MM.1S (cell line): Measurements from ENCODE around the gene SLC40A1.

Experiments used
- EZH2 ChIP-seq: fragments of 300-600 bp; sonication (generic); optimal IDR thresholded peaks from 2 replicates; pipeline ENCODE3; 2017; ENCODE audit warnings: low read depth, mild to moderate bottlenecking, antibody characterized with exemption, low read length, mixed read lengths
- EZH2phosphoT487 ChIP-seq: fragments of 300-600 bp; sonication (generic); IDR thresholded peaks from 2 replicates; pipeline ENCODE4 v1.6.1; 2018; ENCODE audit warnings: antibody characterized with exemption, low read length
- TF ChIP-seq, protein P1 (sequence below): fragments of 300-600 bp; sonication (generic); IDR thresholded peaks from 2 replicates; pipeline ENCODE4 v1.5.1; 2016; ENCODE audit warnings: antibody characterized with exemption, low read length, mixed read lengths

DNA sequence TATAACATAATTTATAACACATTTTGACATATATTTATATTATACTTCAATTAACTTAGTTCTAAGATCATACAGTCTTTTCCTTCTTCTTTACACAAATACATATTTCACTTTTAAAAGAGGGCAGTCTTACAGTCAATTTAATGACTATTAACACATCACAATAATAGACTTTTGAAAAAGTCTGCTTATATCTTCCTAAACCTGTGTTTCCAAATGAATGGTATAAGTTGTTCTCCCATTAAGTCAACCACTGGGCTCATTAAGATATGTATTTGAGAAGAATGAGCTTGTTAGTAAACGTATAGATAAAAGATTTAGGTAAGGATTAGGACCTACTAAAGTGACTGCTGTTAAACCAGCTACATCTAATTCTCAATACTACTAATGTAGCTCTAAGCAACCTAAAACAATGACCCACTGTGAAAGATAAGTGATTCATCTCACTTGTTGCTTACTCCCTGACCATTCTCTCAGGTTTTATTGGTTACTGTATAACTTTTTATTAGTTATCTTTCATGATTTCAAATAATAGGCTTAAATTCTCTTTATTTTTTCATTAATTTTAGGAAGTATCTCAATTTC is 27.0 kb downstream of the SLC40A1 start:
- TF ChIP-seq, protein P1, sequence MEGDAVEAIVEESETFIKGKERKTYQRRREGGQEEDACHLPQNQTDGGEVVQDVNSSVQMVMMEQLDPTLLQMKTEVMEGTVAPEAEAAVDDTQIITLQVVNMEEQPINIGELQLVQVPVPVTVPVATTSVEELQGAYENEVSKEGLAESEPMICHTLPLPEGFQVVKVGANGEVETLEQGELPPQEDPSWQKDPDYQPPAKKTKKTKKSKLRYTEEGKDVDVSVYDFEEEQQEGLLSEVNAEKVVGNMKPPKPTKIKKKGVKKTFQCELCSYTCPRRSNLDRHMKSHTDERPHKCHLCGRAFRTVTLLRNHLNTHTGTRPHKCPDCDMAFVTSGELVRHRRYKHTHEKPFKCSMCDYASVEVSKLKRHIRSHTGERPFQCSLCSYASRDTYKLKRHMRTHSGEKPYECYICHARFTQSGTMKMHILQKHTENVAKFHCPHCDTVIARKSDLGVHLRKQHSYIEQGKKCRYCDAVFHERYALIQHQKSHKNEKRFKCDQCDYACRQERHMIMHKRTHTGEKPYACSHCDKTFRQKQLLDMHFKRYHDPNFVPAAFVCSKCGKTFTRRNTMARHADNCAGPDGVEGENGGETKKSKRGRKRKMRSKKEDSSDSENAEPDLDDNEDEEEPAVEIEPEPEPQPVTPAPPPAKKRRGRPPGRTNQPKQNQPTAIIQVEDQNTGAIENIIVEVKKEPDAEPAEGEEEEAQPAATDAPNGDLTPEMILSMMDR, result no peak
- no peak for TF ChIP-seq EZH2
- no peak for TF ChIP-seq EZH2phosphoT487
